ENCODE data around the gene ATXN7L1. TPM values are rescaled to one million over a fixed set of nuclear protein-coding genes. Genes with fewer than 3 reads are reported as not detected.

Gene ATXN7L1
- total RNA-seq, 1 donor from 2014 or later, result 16.0 TPM

- Mint-ChIP-seq H3K27ac (no peak overlapping the region), H3K27me3 (no peaks in the 10 kb centered on the region), H3K36me3 (peaks cover 9% of the 10 kb centered on the region), H3K9me3 (no peaks in the 10 kb centered on the region), H3K4me3 (no peak overlapping the region), H3K4me1 (ENCODE audit: unreplicated experiment) (peaks cover 10% of the 10 kb centered on the region)
- no peak for DNase-seq (ENCODE audit: extremely low spot score, unreplicated experiment)
- TF ChIP-seq, protein P1, sequence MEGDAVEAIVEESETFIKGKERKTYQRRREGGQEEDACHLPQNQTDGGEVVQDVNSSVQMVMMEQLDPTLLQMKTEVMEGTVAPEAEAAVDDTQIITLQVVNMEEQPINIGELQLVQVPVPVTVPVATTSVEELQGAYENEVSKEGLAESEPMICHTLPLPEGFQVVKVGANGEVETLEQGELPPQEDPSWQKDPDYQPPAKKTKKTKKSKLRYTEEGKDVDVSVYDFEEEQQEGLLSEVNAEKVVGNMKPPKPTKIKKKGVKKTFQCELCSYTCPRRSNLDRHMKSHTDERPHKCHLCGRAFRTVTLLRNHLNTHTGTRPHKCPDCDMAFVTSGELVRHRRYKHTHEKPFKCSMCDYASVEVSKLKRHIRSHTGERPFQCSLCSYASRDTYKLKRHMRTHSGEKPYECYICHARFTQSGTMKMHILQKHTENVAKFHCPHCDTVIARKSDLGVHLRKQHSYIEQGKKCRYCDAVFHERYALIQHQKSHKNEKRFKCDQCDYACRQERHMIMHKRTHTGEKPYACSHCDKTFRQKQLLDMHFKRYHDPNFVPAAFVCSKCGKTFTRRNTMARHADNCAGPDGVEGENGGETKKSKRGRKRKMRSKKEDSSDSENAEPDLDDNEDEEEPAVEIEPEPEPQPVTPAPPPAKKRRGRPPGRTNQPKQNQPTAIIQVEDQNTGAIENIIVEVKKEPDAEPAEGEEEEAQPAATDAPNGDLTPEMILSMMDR (conservative IDR thresholded peaks at IDR 0.05), result no peak
Observed at GRCh38 chr7:105723572-105723971, 152.8 kb downstream of the ATXN7L1 start.

DNA sequence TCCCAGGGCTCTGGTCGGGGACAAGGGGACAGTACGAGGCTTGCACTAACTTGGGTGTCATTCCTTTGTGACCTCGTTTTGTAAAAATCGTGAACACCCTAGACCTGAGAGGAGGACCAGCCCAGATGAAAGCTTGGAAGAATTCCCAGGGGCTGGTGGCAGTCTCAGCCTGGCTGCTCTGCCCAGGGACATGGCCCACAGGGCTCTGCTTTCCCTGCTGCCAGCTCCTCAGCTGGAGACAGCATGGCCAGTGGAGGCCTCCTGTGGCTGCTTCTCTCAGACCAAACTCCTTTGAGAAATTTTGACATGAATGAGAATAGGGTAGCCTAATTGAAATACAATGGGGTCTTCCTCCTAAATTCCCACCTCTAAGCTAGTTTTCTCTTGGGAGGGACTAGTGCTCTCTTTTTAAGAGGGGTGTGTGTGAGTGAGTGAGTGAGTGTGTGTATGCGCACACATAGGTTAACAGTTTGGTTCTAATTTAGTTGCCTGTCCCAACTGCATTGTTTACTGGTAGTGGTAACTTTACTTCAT lies 154.8 kb downstream of the ATXN7L1 start:
- Mint-ChIP-seq H3K4me1 (ENCODE audit: unreplicated experiment) (peaks cover 11% of the 10 kb centered on the region), H3K27me3 (no peaks in the 10 kb centered on the region), H3K9me3 (no peaks in the 10 kb centered on the region), H3K36me3 (peaks cover 5% of the 10 kb centered on the region), H3K4me3 (no peak overlapping the region), H3K27ac (no peak overlapping the region)
- TF ChIP-seq, protein P1 (conservative IDR thresholded peaks at IDR 0.05), result no peak
- DNase-seq (ENCODE audit: extremely low spot score, unreplicated experiment), result no peak

DNA sequence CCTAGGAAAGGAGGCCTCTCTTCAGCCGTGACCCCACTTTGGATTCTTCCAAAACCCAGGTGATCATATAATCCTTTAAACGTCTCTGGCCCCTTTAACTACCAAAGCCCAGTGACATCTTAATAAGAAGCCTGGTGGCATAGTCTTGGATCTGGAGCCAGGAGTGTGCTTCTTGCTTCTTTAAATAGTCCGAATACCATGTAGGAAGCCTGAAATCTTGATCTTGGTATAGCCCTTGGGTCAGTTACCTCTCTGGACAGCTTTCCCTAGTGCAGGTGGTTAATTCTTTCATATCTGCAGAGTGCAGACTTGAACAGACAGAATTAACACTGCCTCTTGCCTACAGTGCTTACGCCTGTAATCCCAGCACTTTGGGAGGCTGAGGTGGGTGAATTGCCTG lies 156.5 kb downstream of the ATXN7L1 start:
- Mint-ChIP-seq H3K4me1 (ENCODE audit: unreplicated experiment) (peaks cover 11% of the 10 kb centered on the region), H3K4me3 (no peak overlapping the region), H3K27me3 (no peaks in the 10 kb centered on the region), H3K9me3 (no peaks in the 10 kb centered on the region), H3K27ac (no peak overlapping the region), H3K36me3 (peaks cover 3% of the 10 kb centered on the region)
- DNase-seq (ENCODE audit: extremely low spot score, unreplicated experiment), result no peak
- TF ChIP-seq, protein P1 (conservative IDR thresholded peaks at IDR 0.05), result no peak

DNA sequence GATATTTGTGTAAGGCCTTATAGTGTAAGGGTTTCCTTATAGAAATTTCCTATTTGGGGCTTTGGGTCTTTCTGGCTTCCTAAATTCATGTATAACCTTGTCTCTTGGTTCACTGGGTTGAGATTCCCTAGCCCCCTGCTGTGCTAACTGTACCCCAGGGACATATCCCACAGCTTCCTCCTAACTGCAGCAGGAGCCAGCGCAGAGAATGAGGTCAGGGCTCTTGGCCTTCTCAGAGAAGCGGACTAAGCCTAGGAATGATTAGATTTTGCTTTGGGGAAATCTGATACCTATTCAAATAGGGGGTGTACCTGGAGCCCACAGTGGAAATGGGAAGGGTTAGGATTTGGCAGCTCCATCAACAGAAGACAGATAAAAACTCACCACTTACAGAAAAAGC lies 157.0 kb downstream of the ATXN7L1 start:
- no peaks in the 10 kb centered on the region for H3K9me3 Mint-ChIP-seq
- peaks cover 11% of the 10 kb centered on the region for H3K4me1 Mint-ChIP-seq (ENCODE audit: unreplicated experiment)
- no peak for DNase-seq (ENCODE audit: extremely low spot score, unreplicated experiment)
- no peak overlapping the region for H3K27ac Mint-ChIP-seq
- no peaks in the 10 kb centered on the region for H3K27me3 Mint-ChIP-seq
- no peaks in the 10 kb centered on the region for H3K36me3 Mint-ChIP-seq
- no peak overlapping the region for H3K4me3 Mint-ChIP-seq
- TF ChIP-seq, protein P1 (conservative IDR thresholded peaks at IDR 0.05), result no peak

DNA sequence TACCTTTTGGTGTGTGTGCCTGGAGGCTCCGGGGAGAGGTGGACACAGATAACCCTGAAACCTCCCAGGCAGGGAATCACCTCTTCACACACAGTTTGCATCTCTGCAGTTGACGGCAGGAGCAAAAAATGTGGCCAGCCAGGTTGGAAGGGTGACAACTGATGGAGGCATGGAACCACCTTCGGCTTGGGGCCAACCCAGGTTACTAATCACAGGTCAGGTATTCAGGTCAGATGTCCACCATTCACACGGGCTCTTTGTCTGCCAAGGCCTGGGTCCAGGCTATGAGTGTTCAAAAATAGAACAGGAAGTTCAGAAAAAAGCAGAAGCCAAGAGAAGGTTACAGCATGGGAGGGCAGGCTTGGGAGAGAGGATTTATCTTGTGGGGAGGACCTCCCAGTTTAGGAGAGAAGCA lies 157.9 kb downstream of the ATXN7L1 start:
- Mint-ChIP-seq H3K27ac (peak overlapping the region; percentile 74), H3K4me1 (ENCODE audit: unreplicated experiment) (peaks cover 11% of the 10 kb centered on the region), H3K36me3 (peaks cover 4% of the 10 kb centered on the region), H3K4me3 (no peak overlapping the region), H3K27me3 (no peaks in the 10 kb centered on the region), H3K9me3 (no peaks in the 10 kb centered on the region)
- DNase-seq (ENCODE audit: extremely low spot score, unreplicated experiment), result no peak
- TF ChIP-seq, protein P1 (conservative IDR thresholded peaks at IDR 0.05), result no peak

DNA sequence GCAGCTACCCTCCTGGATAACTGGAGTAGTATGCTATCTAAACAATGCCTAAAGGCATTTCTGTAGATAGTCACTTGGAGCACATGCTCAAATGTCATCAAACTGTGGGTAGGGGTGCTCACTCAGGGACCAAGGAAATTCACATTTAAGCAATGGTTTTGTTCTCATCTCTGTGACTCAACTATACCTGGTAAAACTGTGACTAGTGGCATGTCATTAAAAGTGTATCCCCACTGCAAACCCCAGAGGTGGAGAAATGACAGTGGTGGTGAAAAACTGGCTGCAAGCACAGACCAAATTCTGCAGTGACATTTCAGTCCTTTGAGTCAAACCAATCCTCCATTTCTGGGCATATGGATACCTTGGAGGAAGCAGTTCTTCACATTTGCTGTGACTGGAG lies 160.9 kb downstream of the ATXN7L1 start:
- no peak for DNase-seq (ENCODE audit: extremely low spot score, unreplicated experiment)
- TF ChIP-seq, protein P1 (conservative IDR thresholded peaks at IDR 0.05), result no peak
- Mint-ChIP-seq H3K4me1 (ENCODE audit: unreplicated experiment) (peaks cover 11% of the 10 kb centered on the region), H3K4me3 (no peak overlapping the region), H3K36me3 (peaks cover 20% of the 10 kb centered on the region), H3K27me3 (no peaks in the 10 kb centered on the region), H3K9me3 (peaks cover 16% of the 10 kb centered on the region), H3K27ac (no peak overlapping the region)

Data from type B pancreatic cell (in vitro differentiated cells).